BJ (cell line): ENCODE measurements around the gene TEFM. TPM values are rescaled to one million over a fixed set of nuclear protein-coding genes. Genes with fewer than 3 reads are reported as not detected.
"Not testable (repeated sequence)": the region's sequence is repeated elsewhere in the genome, so short reads cannot be mapped to it uniquely, and the experiment has no call there.

ENCODE experiments used
- CTCF ChIA-PET: fragments of 350-600 bp; formaldehyde crosslinking; extraction: SDS; loops from one replicate; lab custom pipeline; 2021; ENCODE audit warnings: antibody characterized with exemption, inconsistent platforms; lab: Yijun Ruan, JAX
- POLR2A ChIA-PET: fragments of 300-600 bp; sonication (Branson Sonifier 250); formaldehyde crosslinking; extraction: SDS; loops from one replicate; lab custom pipeline; 2021; ENCODE audit warnings: antibody characterized with exemption; lab: Charles Lee
- DNase-seq: peaks from one replicate; pipeline ENCODE4 v3.0.0-alpha.2; 2011; ENCODE audit warnings: low read depth
- H3K27me3 ChIP-seq: 2 replicates; pipeline ENCODE4 v1.6.0; 2011; ENCODE audit warnings: low read length; ENCODE audit not compliant: control insufficient read depth, insufficient read depth
- H3K36me3 ChIP-seq: 2 replicates; pipeline ENCODE4 v1.5.1; 2011; ENCODE audit warnings: low read length; ENCODE audit not compliant: control insufficient read depth, insufficient read depth
- H3K4me3 ChIP-seq: 2 replicates; pipeline ENCODE4 v1.5.1; 2011; ENCODE audit warnings: low read depth, mild to moderate bottlenecking, control low read depth, low read length
- CTCF ChIP-seq: IDR thresholded peaks from 2 replicates; pipeline ENCODE4 v1.5.1; 2011; ENCODE audit warnings: low read depth, mild to moderate bottlenecking, control low read depth, inconsistent platforms, low read length, moderate library complexity; ENCODE audit not compliant: insufficient read depth
- polyA plus RNA-seq: library from polyadenylated mRNA; depleted of rRNA; stranded (reverse); fragments of >200 nt; gene quantifications from 2 replicates; pipeline ENCODE4 v1.2.3, GENCODE V29; 2011

The TEFM gene
- polyA plus RNA-seq, 1 experiment: 5.1 TPM

GRCh38 chr17:30920683-30921543 lies 14.9 kb upstream of the TEFM start:
- H3K36me3 ChIP-seq: no peaks in the 10 kb centered on the region
- H3K4me3 ChIP-seq: no peak overlapping the region
- ChIA-PET POLR2A (no interaction called here), CTCF (interaction anchor here (0.7 kb wide), 1 partner anchor 14 kb away, joined by 3 read pairs; no protein-coding TSS in a partner anchor)
- peaks cover 10% of the 10 kb centered on the region for H3K27me3 ChIP-seq
- no peak for TF ChIP-seq CTCF
- DNase-seq: no peak

- ChIA-PET CTCF (interaction anchor here (0.7 kb wide), 1 partner anchor 14 kb away, joined by 3 read pairs; no protein-coding TSS in a partner anchor), POLR2A (no interaction called here)
Observed at GRCh38 chr17:30920282-30920681, 14.2 kb upstream of the TEFM start.

GRCh38 chr17:30917050-30917449 lies 11.0 kb upstream of the TEFM start:
- peaks cover 8% of the 10 kb centered on the region for H3K27me3 ChIP-seq
- no peak for DNase-seq
- no peaks in the 10 kb centered on the region for H3K36me3 ChIP-seq
- POLR2A ChIA-PET: no interaction called here
- TF ChIP-seq CTCF: no peak
- H3K4me3 ChIP-seq: no peak overlapping the region
- CTCF ChIA-PET: interaction anchor here (1.1 to 1.2 kb wide), 2 partner anchors 11 to 13 kb away, joined by 3 read pairs; no protein-coding TSS in a partner anchor

More at GRCh38 chr17:30920282-30920681, 14.2 kb upstream of the TEFM start:
- DNase-seq: no peak
- Histone ChIP-seq H3K36me3 (no peaks in the 10 kb centered on the region), H3K27me3 (peaks cover 12% of the 10 kb centered on the region), H3K4me3 (no peak overlapping the region)
- TF ChIP-seq CTCF: 0 out of 2 replicates have a peak, but pooled peaks have one; percentile 15

- Histone ChIP-seq H3K4me3 (no peak overlapping the region), H3K27me3 (peaks cover 2% of the 10 kb centered on the region), H3K36me3 (no peaks in the 10 kb centered on the region)
- ChIA-PET POLR2A (no interaction called here), CTCF (interaction anchor here (1.1 kb wide), 1 partner anchor 14 kb away, joined by 3 read pairs; no protein-coding TSS in a partner anchor)
- DNase-seq: no peak
- no peak for TF ChIP-seq CTCF
Observed at GRCh38 chr17:30915833-30916611, 10.0 kb upstream of the TEFM start.

- POLR2A ChIA-PET: no interaction called here
- no peak overlapping the region for H3K4me3 ChIP-seq
- peaks cover 2% of the 10 kb centered on the region; the same call in 1 of the 2 replicates for H3K27me3 ChIP-seq
- TF ChIP-seq CTCF: no peak
- CTCF ChIA-PET: no interaction called here
- DNase-seq: no peak
- H3K36me3 ChIP-seq: no peaks in the 10 kb centered on the region
Observed at GRCh38 chr17:30913955-30914354, 7.9 kb upstream of the TEFM start.

GRCh38 chr17:30910151-30910550 lies 4.1 kb upstream of the TEFM start:
- H3K27me3 ChIP-seq, POLR2A ChIA-PET, H3K36me3 ChIP-seq, H3K4me3 ChIP-seq, DNase-seq: not testable (repeated sequence)
- CTCF ChIA-PET: interaction anchor here (0.7 kb wide), 1 partner anchor 34 kb away, joined by 3 read pairs; no protein-coding TSS in a partner anchor
